ENCODE data around the gene CIROP.

CIROP gene

DNA sequence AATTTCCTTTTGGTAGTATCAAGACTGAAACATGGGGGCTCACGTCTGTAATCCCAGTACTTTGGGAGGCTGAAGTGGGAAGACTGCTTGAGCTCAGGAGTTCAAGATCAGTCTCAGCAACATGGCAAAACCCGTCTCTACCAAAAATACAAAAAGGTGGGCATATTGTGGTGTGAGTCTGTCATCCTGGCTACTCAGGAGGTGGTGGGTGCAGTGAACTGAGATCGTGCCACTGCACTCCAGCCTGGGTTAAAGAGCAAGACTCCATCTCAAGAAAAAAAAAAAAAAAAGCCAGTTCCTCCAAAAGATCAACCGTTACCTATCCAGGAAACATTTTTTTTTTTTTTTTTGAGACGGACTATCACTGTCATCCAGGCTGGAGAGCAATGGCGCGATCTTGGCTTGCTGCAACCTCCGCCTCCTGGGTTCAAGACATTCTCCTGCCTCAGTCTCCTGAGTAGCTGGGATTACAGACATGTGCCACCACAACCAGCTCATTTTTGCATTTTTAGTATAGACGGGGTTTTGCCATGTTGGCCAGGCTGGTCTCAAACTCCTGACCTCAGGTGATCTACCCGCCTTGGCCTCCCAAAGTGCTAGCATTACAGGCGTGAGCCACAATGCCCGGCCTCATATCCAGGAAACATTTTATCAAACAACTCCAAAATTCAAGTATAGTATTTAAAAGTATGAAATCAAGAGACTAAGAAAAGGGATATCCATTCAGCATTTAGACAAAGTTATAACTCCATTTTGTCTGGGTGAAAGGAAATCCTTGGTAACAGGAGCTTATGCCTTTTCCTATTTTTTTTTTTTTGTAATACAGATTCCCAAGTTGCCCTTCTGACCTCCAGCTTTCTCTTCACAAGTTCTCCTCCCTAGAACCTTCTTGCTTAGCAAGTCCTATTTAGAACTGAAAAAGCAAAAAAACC, 13.2 kb downstream of the CIROP start:
- no peak for DNase-seq (ENCODE audit: low read depth)
- in situ Hi-C loops (cut with HindIII; ENCODE audit: low sequenced_read_pairs): loop anchor here (5.0 to 10.0 kb wide), 2 partner anchors 87 to 96 kb away; no protein-coding TSS in a partner anchor
- H3K4me3 ChIP-seq (ENCODE audit: low read depth, low read length): no peak overlapping the region
- TF ChIP-seq, protein P1, sequence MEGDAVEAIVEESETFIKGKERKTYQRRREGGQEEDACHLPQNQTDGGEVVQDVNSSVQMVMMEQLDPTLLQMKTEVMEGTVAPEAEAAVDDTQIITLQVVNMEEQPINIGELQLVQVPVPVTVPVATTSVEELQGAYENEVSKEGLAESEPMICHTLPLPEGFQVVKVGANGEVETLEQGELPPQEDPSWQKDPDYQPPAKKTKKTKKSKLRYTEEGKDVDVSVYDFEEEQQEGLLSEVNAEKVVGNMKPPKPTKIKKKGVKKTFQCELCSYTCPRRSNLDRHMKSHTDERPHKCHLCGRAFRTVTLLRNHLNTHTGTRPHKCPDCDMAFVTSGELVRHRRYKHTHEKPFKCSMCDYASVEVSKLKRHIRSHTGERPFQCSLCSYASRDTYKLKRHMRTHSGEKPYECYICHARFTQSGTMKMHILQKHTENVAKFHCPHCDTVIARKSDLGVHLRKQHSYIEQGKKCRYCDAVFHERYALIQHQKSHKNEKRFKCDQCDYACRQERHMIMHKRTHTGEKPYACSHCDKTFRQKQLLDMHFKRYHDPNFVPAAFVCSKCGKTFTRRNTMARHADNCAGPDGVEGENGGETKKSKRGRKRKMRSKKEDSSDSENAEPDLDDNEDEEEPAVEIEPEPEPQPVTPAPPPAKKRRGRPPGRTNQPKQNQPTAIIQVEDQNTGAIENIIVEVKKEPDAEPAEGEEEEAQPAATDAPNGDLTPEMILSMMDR (IDR thresholded peaks at IDR 0.05; ENCODE audit: low read depth, low read length, missing control alignments): no peak

DNA sequence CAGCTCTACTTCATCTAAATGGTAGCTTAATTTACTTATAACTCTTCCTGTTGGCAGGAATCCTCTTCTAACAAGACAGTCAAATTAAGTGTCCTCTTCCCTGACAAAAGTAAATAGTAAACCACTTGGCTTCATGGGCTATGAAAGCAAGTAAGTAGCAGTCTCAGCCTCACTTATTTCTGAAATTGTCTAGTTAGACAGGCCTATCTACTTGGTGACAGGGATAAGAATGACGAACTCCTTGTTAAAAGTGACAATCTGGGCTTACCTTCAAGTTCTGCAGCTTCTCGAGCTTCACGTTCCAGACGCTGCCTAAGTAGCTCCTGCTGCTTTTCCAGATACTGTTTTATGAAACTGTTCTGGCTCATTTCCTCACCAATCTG, 14.5 kb downstream of the CIROP start:
- DNase-seq (ENCODE audit: low read depth): no peak
- no peak overlapping the region for H3K4me3 ChIP-seq (ENCODE audit: low read depth, low read length)
- TF ChIP-seq, protein P1 (IDR thresholded peaks at IDR 0.05; ENCODE audit: low read depth, low read length, missing control alignments): no peak
- in situ Hi-C loops (cut with HindIII; ENCODE audit: low sequenced_read_pairs): loop anchor here (5.0 to 10.0 kb wide), 2 partner anchors 85 to 97 kb away; no protein-coding TSS in a partner anchor

DNA sequence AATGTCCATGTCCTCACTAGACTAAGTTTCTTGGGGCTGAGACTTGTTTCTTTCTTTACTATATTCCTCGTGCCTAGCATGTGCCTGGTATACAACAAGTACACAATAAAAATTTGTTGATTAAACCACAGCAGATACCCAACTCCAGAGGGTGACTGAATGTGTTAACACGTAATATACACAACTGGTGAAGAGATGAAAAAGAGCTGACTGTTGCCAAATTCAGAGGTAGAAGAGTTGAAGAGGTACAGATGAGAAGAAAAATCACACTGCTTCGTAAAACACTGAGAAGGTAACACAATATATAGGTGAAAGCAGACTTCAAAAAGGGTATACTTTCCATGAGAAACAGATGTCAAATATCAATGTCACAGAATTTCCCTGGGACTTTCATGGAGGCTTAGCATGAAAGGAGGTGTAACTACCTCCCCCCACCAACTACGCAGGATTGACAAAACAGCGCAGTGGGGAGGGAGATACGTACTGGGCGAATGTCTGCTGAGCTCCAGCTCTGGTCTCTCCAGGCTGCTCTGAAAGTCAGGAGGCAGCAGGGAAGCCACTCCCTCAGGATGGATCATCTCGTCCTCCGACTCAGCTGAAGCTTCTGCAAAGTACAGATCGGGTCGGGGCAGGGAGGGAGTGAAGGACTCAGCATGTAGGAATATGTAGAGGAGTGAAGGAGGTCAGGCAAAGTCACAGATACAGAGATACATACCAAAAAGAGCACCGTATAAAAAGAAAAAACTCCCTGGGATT, 15.1 kb downstream of the CIROP start:
- TF ChIP-seq, protein P1 (IDR thresholded peaks at IDR 0.05; ENCODE audit: low read depth, low read length, missing control alignments): no peak
- in situ Hi-C loops (cut with HindIII; ENCODE audit: low sequenced_read_pairs): loop anchor here (5.0 to 10.0 kb wide), 2 partner anchors 85 to 98 kb away; no protein-coding TSS in a partner anchor
- H3K4me3 ChIP-seq (ENCODE audit: low read depth, low read length): no peak overlapping the region
- DNase-seq (ENCODE audit: low read depth): no peak

DNA sequence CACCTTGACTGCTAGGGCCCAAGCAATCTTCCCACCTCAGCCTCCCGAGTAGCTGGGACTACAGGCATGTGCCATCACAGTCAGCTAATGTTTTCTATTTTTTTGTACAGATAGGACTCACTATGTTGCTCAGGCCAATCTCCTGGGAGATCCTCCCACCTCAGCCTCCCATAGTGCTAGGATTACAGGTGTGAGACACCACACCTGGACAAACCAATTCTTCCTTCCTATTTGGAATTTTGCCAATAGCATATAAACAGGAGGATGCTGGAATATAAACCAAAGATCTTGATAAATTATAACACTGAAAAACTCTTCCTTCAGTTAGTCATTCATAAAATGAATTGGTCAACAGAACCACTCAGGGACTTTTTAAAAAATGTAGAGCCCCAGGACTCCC, 18.2 kb downstream of the CIROP start:
- no peak for DNase-seq (ENCODE audit: low read depth)
- in situ Hi-C loops (cut with HindIII; ENCODE audit: low sequenced_read_pairs): no loop called here
- H3K4me3 ChIP-seq (ENCODE audit: low read depth, low read length): no peak overlapping the region
- TF ChIP-seq, protein P1 (IDR thresholded peaks at IDR 0.05; ENCODE audit: low read depth, low read length, missing control alignments): no peak

DNA sequence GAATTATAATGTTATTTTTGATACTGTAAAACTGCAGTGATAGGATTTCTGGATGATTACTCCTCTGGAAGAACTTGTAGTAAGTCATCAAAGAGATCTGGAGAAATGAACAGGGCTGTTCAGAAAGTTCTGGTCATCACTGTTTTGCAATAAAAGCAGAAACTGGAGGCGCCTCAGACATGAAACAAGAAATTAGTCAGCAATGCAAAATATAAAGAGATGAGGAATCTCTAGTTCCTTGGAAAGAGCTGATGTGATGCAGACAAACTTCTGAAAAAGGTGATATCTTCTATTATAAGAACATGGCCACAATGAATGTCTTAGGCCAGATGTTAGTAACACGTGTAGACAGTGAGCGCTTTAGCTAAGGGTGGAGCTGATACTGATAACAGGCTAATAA, 19.3 kb downstream of the CIROP start:
- no peak overlapping the region for H3K4me3 ChIP-seq (ENCODE audit: low read depth, low read length)
- in situ Hi-C loops (cut with HindIII; ENCODE audit: low sequenced_read_pairs): no loop called here
- DNase-seq (ENCODE audit: low read depth): no peak
- TF ChIP-seq, protein P1 (IDR thresholded peaks at IDR 0.05; ENCODE audit: low read depth, low read length, missing control alignments): no peak

DNA sequence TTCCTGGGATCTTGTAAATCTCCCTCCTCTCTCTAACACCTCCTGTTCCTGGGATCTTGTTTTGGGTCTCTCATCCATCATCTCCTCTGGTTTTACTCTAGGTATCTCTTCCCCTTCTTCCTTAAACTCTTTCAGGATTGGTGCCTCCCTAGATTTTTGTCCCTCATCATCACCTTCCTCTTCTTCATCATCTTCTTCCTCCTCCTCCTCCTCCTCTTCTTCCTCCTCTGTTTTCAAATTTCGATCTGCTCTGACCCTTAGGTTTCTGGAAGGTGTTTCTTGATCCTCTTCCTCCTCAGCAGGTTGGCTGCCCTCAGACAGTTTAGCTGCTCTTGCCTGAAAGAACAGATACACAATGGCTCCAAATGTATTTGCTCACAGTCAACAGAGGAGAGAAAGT, 24.3 kb downstream of the CIROP start:
- DNase-seq (ENCODE audit: low read depth): no peak
- no peak overlapping the region for H3K4me3 ChIP-seq (ENCODE audit: low read depth, low read length)
- TF ChIP-seq, protein P1 (IDR thresholded peaks at IDR 0.05; ENCODE audit: low read depth, low read length, missing control alignments): no peak
- in situ Hi-C loops (cut with HindIII; ENCODE audit: low sequenced_read_pairs): no loop called here
